Osteoblast (primary cell): ENCODE measurements around the gene BTNL3. TPM values are rescaled to one million over a fixed set of nuclear protein-coding genes. Genes with fewer than 3 reads are reported as not detected.
"Not testable (repeated sequence)": the region's sequence is repeated elsewhere in the genome, so short reads cannot be mapped to it uniquely, and the experiment has no call there.

Experiments used
- DNase-seq: peaks from one replicate; pipeline ENCODE4 v3.0.0; 2011; ENCODE audit warnings: low spot score, mixed read lengths; ENCODE audit not compliant: insufficient read length; ENCODE audit errors: missing footprints
- H2AFZ ChIP-seq: 2 replicates; pipeline ENCODE4 v1.6.0; 2011; ENCODE audit warnings: mild to moderate bottlenecking, low read length
- H3K27ac ChIP-seq: 2 replicates; pipeline ENCODE4 v1.5.1; 2011; ENCODE audit warnings: mild to moderate bottlenecking, low read depth, low read length, moderate library complexity
- H3K27me3 ChIP-seq: 2 replicates; pipeline ENCODE4 v1.6.0; 2012; ENCODE audit warnings: mild to moderate bottlenecking, control low read depth, inconsistent platforms, low read length, moderate library complexity; ENCODE audit not compliant: insufficient read depth
- H3K36me3 ChIP-seq: 2 replicates; pipeline ENCODE4 v1.5.1; 2011; ENCODE audit warnings: mild to moderate bottlenecking, low read length, control low read depth, moderate library complexity; ENCODE audit not compliant: insufficient read depth
- H3K4me1 ChIP-seq: 2 replicates; pipeline ENCODE4 v1.5.1; 2011; ENCODE audit warnings: mild to moderate bottlenecking, low read length, control low read depth, moderate library complexity; ENCODE audit not compliant: insufficient read depth
- H3K4me2 ChIP-seq: 2 replicates; pipeline ENCODE4 v1.6.0; 2011; ENCODE audit warnings: mild to moderate bottlenecking, low read length; ENCODE audit not compliant: insufficient read depth
- H3K4me3 ChIP-seq: fragments of 200-600 bp; sonication (generic); 3 replicates; pipeline ENCODE4 v1.5.1; 2012; ENCODE audit warnings: mild to moderate bottlenecking, low read length, inconsistent platforms; ENCODE audit not compliant: insufficient read depth
- H3K79me2 ChIP-seq: 2 replicates; pipeline ENCODE4 v1.6.0; 2012; ENCODE audit warnings: mild to moderate bottlenecking, low read length, control low read depth, inconsistent platforms; ENCODE audit not compliant: insufficient read depth
- H3K9me3 ChIP-seq: 2 replicates; pipeline ENCODE4 v1.5.1; 2011; ENCODE audit warnings: low read depth, low read length, control low read depth
- H4K20me1 ChIP-seq: 2 replicates; pipeline ENCODE4 v1.6.0; 2012; ENCODE audit warnings: mild to moderate bottlenecking, low read length, control low read depth; ENCODE audit not compliant: insufficient read depth
- total RNA-seq: library from RNA; depleted of rRNA; stranded (reverse); fragments of >200 nt; gene quantifications from 2 replicates; pipeline ENCODE4 v1.2.3, GENCODE V29; 2012
- TF ChIP-seq, protein P1 (sequence below): IDR thresholded peaks from 2 replicates; pipeline ENCODE4 v1.5.1; 2011; ENCODE audit warnings: mild to moderate bottlenecking, low read depth, low read length, moderate library complexity; ENCODE audit errors: extremely low read depth

The BTNL3 gene
- total RNA-seq, 1 donor, result not detected

DNA sequence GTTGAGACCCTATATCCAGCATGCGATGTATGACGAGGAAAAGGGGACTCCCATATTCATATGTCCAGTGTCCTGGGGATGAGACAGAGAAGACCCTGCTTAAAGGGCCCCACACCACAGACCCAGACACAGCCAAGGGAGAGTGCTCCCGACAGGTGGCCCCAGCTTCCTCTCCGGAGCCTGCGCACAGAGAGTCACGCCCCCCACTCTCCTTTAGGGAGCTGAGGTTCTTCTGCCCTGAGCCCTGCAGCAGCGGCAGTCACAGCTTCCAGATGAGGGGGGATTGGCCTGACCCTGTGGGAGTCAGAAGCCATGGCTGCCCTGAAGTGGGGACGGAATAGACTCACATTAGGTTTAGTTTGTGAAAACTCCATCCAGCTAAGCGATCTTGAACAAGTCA is 17.1 kb downstream of the BTNL3 start:
- Histone ChIP-seq H3K9me3 (no peaks in the 10 kb centered on the region), H4K20me1 (no peaks in the 10 kb centered on the region), H3K36me3 (no peaks in the 10 kb centered on the region), H3K4me3 (no peak overlapping the region), H3K4me1 (no peaks in the 10 kb centered on the region), H3K79me2 (no peaks in the 10 kb centered on the region), H3K27ac (no peak overlapping the region), H3K4me2 (no peak overlapping the region), H2AFZ (no peak overlapping the region), H3K27me3 (no peaks in the 10 kb centered on the region)
- DNase-seq, result no peak
- TF ChIP-seq, protein P1, sequence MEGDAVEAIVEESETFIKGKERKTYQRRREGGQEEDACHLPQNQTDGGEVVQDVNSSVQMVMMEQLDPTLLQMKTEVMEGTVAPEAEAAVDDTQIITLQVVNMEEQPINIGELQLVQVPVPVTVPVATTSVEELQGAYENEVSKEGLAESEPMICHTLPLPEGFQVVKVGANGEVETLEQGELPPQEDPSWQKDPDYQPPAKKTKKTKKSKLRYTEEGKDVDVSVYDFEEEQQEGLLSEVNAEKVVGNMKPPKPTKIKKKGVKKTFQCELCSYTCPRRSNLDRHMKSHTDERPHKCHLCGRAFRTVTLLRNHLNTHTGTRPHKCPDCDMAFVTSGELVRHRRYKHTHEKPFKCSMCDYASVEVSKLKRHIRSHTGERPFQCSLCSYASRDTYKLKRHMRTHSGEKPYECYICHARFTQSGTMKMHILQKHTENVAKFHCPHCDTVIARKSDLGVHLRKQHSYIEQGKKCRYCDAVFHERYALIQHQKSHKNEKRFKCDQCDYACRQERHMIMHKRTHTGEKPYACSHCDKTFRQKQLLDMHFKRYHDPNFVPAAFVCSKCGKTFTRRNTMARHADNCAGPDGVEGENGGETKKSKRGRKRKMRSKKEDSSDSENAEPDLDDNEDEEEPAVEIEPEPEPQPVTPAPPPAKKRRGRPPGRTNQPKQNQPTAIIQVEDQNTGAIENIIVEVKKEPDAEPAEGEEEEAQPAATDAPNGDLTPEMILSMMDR, result no peak

DNA sequence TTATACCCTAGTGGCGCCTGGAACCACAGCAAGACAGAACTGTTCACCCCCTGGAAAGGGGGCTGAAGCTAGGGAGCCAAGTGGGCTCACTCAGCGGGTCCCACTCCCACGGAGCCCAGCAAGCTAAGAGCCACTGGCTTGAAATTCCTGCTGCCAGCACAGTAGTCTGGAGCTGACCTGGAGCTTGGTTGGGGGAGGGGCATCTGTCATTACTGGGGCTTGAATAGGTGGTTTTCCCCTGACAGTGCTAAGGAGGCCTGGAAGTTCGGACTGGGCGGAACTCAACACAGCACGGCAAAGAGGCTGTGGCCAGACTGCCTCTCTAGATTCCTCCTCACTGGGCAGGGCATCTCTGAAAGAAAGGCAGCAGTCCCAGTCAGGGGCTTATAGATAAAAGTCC is 19.5 kb downstream of the BTNL3 start:
- Histone ChIP-seq H2AFZ (no peak overlapping the region), H3K4me2 (no peak overlapping the region), H3K27me3 (no peaks in the 10 kb centered on the region), H4K20me1 (no peaks in the 10 kb centered on the region), H3K9me3 (no peaks in the 10 kb centered on the region), H3K36me3 (no peaks in the 10 kb centered on the region), H3K4me1 (no peaks in the 10 kb centered on the region), H3K79me2 (no peaks in the 10 kb centered on the region), H3K4me3 (no peak overlapping the region), H3K27ac (no peak overlapping the region)
- TF ChIP-seq, protein P1, result no peak
- no peak for DNase-seq

DNA sequence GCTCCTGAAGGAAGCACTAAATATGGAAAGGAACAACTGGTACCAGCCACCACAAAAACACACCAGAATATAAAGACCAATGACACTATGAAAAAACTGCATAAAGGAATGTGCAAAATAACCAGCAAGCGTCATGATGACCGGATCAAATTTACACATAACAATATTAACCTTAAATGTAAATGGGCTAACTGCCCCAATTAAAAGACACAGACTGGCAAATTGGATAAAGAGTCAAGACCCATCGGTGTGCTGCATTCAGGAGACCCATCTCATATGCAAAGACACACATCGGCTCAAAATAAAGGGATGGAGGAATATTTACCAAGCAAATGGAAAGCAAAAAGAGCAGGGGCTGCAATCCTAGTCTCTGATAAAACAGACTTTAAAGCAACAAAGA is 21.4 kb downstream of the BTNL3 start:
- not testable (repeated sequence) for H4K20me1 ChIP-seq, H3K27ac ChIP-seq, H3K4me3 ChIP-seq, H3K27me3 ChIP-seq, H3K4me1 ChIP-seq, DNase-seq, H2AFZ ChIP-seq, H3K9me3 ChIP-seq, H3K79me2 ChIP-seq, H3K36me3 ChIP-seq, H3K4me2 ChIP-seq

DNA sequence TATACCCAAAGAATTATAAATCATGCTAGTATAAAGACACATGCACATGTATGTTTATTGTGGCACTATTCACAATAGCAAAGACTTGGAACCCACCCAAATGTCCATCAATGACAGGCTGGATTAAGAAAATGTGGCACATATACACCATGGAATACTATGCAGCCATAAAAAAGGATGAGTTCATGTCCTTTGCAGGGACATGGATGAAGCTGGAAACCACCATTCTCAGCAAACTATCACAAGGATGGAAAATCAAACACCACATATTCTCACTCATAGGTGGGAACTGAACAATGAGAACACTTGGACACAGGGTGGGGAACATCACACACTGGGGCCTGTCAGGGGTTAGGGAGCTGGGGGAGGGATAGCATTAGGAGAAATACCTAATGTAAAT is 26.0 kb downstream of the BTNL3 start:
- H3K4me3 ChIP-seq, H3K9me3 ChIP-seq, H4K20me1 ChIP-seq, H3K36me3 ChIP-seq, H3K27me3 ChIP-seq, DNase-seq, H3K27ac ChIP-seq, H3K79me2 ChIP-seq, H3K4me2 ChIP-seq, H3K4me1 ChIP-seq, H2AFZ ChIP-seq: not testable (repeated sequence)

DNA sequence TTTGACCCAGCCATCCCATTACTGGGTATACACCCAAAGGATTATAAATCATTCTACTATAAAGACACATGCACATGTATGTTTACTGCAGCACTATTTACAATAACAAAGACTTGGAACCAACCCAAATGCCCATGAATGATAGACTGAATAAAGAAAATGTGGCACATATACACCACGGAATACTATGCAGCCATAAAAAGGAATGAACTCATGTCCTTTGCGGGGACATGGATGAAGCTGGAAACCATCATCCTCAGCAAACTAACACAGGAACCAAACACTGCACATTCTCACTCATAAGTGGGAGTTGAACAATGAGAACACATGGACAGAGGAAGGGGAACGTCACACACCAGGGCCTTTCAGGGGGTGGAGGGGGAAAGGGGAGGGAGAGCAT is 28.8 kb downstream of the BTNL3 start:
- H3K4me3 ChIP-seq, H2AFZ ChIP-seq, H3K36me3 ChIP-seq, H3K4me2 ChIP-seq, H3K79me2 ChIP-seq, H3K27ac ChIP-seq, H3K9me3 ChIP-seq, H4K20me1 ChIP-seq, DNase-seq, H3K27me3 ChIP-seq, H3K4me1 ChIP-seq: not testable (repeated sequence)
